GM18502 (cell line): ENCODE data around the gene AQP9.

Source experiments
- ATAC-seq: cut with Tn5 transposase; IDR thresholded peaks from one replicate; pipeline ENCODE4 v1.9.1; 2021; ENCODE audit warnings: mild to moderate bottlenecking; ENCODE audit not compliant: unreplicated experiment, poor library complexity

The AQP9 gene

DNA sequence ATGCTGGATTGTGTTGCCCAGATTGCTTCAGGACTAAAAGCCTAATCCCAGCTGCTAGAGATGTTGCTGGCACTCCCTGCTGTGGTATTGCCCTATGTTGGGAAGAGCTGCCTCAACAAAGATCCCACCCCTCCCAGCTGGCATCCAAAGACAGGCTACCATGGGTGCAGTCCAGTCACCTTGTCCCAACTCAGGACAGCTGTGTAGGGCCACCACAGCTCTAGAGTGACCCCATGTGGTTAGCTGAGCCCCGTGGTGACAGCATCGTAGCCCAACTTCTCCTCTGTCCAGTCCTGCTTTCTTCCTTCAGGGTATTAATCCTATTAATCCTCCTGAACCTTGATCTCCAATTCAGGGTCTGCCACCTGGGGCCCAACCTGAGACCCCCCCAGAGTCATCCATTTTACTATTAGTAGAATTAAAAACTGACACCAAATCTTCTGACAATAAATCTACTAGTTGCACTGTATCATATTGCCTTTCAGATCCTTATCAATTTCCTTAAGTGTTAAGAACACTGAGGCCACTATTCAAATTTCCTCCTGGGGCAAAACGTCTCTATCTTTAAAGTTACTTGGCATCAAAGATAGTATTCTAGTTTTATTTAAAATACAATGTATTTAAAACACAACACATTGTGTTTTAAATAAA lies 83.5 kb downstream of the AQP9 start:
- ATAC-seq, result no peak

- ATAC-seq, result no peak
Observed at GRCh38 chr15:58222679-58223078, 84.5 kb downstream of the AQP9 start.

DNA sequence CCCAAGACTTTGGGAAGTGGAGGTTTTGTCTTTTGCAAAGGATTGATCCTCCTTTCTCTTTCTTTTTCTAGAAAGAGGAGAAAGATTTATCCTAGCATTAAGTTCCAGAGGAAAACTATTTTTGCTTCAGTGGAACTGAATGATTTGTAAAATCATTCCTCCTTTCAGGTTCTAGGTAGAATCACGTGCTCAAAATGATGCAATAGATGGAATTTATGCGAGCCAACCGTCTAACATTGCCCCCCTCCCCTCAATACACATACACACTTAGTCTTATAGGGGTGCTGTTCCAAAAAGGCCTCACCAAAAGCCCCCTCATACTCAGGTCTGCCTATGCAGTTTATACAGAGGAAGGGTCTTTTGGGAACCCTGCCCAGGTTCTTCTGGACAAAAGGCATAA lies 85.3 kb downstream of the AQP9 start:
- ATAC-seq, result no peak

DNA sequence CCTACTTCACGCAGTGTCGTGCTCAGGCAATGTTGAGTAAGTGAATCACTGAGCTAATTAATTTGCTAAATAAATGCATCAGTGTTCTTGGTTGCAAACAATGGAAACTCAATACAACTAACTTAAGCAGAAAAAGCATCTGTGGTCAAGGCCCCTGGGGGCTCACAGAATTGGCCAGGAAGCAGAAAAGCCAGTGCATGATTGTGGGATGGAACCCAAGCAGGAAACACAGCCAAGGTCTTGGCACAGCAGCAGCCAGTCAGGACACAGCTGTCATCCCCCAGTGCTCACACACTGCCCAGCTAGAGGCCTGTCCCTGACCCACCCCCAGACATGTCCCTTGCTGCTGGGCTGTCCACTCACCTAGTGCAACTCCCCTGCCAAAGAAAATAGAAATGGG lies 85.9 kb downstream of the AQP9 start:
- no peak for ATAC-seq

GRCh38 chr15:58227706-58228543 lies 89.7 kb downstream of the AQP9 start:
- no peak for ATAC-seq

DNA sequence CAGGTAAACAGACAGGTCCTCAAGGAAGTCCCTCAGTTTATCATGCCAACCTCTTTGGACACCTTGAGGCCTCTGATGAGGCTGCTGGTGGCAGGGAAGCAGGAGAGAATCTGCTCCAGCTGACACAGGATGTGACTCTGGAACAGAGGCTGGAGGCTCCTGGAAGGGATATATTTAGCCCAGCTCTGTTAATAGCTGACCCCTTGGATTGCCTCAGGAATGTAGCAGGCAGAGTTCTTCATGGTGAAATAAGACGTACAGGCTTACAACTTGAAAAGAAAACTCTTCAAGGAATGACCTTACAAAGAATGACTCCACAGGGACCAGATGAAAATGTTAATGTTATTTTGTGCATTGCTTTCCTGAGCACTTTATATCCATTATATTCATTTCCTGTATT lies 90.5 kb downstream of the AQP9 start:
- ATAC-seq, result no peak

- no peak for ATAC-seq
Observed at GRCh38 chr15:58229297-58229768, 91.2 kb downstream of the AQP9 start.

GRCh38 chr15:58232281-58233065 lies 94.3 kb downstream of the AQP9 start:
- no peak for ATAC-seq

DNA sequence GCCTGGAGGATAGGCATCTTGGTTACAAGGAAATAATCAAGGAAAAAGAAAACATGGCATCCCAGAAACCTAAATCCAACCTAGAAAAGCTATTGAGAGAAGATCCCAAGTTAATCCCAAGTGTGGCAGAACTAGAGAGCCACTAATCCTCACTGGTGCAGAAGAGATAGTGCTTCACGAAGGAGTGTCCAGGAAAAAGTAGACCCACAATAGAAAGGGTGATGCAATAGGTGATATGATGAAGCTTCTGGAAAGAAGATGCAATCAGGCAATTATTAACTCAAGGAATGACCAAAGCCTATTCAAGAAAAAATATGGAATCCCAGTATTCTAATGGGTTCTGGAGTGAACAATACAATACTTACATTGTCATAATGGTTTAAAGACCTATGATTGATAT lies 95.2 kb downstream of the AQP9 start:
- ATAC-seq, result no peak
